ENCODE measurements around the gene SNAI3.

- TF ChIP-seq, protein P1, sequence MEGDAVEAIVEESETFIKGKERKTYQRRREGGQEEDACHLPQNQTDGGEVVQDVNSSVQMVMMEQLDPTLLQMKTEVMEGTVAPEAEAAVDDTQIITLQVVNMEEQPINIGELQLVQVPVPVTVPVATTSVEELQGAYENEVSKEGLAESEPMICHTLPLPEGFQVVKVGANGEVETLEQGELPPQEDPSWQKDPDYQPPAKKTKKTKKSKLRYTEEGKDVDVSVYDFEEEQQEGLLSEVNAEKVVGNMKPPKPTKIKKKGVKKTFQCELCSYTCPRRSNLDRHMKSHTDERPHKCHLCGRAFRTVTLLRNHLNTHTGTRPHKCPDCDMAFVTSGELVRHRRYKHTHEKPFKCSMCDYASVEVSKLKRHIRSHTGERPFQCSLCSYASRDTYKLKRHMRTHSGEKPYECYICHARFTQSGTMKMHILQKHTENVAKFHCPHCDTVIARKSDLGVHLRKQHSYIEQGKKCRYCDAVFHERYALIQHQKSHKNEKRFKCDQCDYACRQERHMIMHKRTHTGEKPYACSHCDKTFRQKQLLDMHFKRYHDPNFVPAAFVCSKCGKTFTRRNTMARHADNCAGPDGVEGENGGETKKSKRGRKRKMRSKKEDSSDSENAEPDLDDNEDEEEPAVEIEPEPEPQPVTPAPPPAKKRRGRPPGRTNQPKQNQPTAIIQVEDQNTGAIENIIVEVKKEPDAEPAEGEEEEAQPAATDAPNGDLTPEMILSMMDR (IDR thresholded peaks at IDR 0.05): no peak
- TF ChIP-seq POLR2AphosphoS5 (IDR thresholded peaks at IDR 0.05): no peak
Measured at GRCh38 chr16:88639231-88640038, 46.9 kb downstream of the SNAI3 start.

Measured in esophagus muscularis mucosa (tissue), 3 donors.